A549 (cell line): Measurements from ENCODE around the gene RUNX2. TPM values are rescaled to one million over a fixed set of nuclear protein-coding genes. Genes with fewer than 3 reads are reported as not detected.

Experiments
- ATAC-seq, 2 experiments: fragments of 200-7000 bp in 1 of 2; fragments of >200 bp in 1 of 2; cut with Nextera tagmentation in 1 of 2; cut with Tn5 transposase in 1 of 2; 3 replicates each; pipeline versions ENCODE4 v1.8.0 to v1.9.1; 2018 to 2020; ENCODE audit warnings: mild to moderate bottlenecking in 1 of 2, moderate library complexity in 1 of 2
- CTCF ChIA-PET: fragments of 300-600 bp; sonication (Branson Sonifier 250); formaldehyde crosslinking; extraction: SDS; loops from one replicate; lab custom pipeline; 2021; ENCODE audit warnings: antibody characterized with exemption, inconsistent platforms; lab: Yijun Ruan, JAX
- POLR2A ChIA-PET: fragments of 350-600 bp; formaldehyde crosslinking; extraction: SDS; loops from one replicate; lab custom pipeline; 2021; ENCODE audit warnings: antibody characterized with exemption, inconsistent platforms; lab: Yijun Ruan, JAX
- DNase-seq, 2 experiments: peaks; one replicate each; pipeline versions ENCODE4 v3.0.0 to v3.0.0-alpha.2; 2011 to 2016; ENCODE audit warnings: low read depth in 1 of 2, low spot score in 1 of 2
- FAIRE-seq: peaks from 2 replicates; lab custom pipeline; 2011; peaks lifted over from hg19 to GRCh38; lab: Jason Lieb, UNC
- H3K27ac ChIP-seq, 2 experiments: fragments of >200 bp; sonication (Bioruptor Twin); formaldehyde crosslinking; 3 replicates each; pipeline ENCODE4 v1.5.1; 2016 to 2017
- H3K4me1 ChIP-seq: fragments of >200 bp; sonication (Bioruptor Twin); formaldehyde crosslinking; 3 replicates; pipeline ENCODE4 v1.6.1; 2016
- H3K4me2 ChIP-seq: fragments of >200 bp; sonication (Bioruptor Twin); formaldehyde crosslinking; 3 replicates; pipeline ENCODE4 v1.6.1; 2016
- H3K4me3 ChIP-seq: fragments of >200 bp; sonication (Bioruptor Twin); formaldehyde crosslinking; 3 replicates; pipeline ENCODE4 v1.5.1; 2016
- H3K9me3 ChIP-seq: fragments of >200 bp; sonication (Bioruptor Twin); formaldehyde crosslinking; 3 replicates; pipeline ENCODE4 v1.6.1; 2016
- CBX2 ChIP-seq: fragments of 200-600 bp; sonication (generic); IDR thresholded peaks from 2 replicates; pipeline ENCODE4 v1.6.1; 2016; ENCODE audit warnings: low read depth, mild to moderate bottlenecking, borderline replicate concordance
- CBX8 ChIP-seq: fragments of 200-600 bp; sonication (generic); IDR thresholded peaks from 2 replicates; pipeline ENCODE4 v1.6.1; 2016
- CEBPB ChIP-seq, 2 experiments: fragments of >200 bp in 1 of 2; sonication (Bioruptor Twin) in 1 of 2; formaldehyde crosslinking in 1 of 2; IDR thresholded peaks; 2 replicates each; pipeline ENCODE4 v1.6.1; 2012 to 2016
- CHD2 ChIP-seq: fragments of 150-350 bp; IDR thresholded peaks from 2 replicates; pipeline ENCODE4 v1.6.1; 2014; ENCODE audit warnings: low read length; ENCODE audit not compliant: partially characterized antibody
- CTCF ChIP-seq: fragments of >200 bp; sonication (Bioruptor Twin); formaldehyde crosslinking; IDR thresholded peaks from 3 replicates; pipeline ENCODE4 v1.5.1; 2016
- EHF ChIP-seq: fragments of 250-450 bp; sonication (Bioruptor Pico); IDR thresholded peaks from 2 replicates; pipeline ENCODE4 v1.5.0; 2020; ENCODE audit warnings: mild to moderate bottlenecking
- EHMT2 ChIP-seq: fragments of 200-600 bp; sonication (generic); IDR thresholded peaks from 2 replicates; pipeline ENCODE4 v1.6.1; 2016; ENCODE audit warnings: antibody characterized with exemption, low read depth, mild to moderate bottlenecking, moderate library complexity
- ESRRA ChIP-seq: fragments of 150-350 bp; IDR thresholded peaks from 2 replicates; pipeline ENCODE4 v1.6.1; 2014; ENCODE audit warnings: mild to moderate bottlenecking, low read length, borderline replicate concordance
- HDAC2 ChIP-seq: fragments of 200-600 bp; sonication (generic); IDR thresholded peaks from 2 replicates; pipeline ENCODE4 v1.6.1; 2016
- HMGXB4 ChIP-seq: fragments of 250-450 bp; sonication (Bioruptor Pico); IDR thresholded peaks from 2 replicates; pipeline ENCODE4 v1.5.0; 2021; ENCODE audit warnings: mild to moderate bottlenecking, moderate library complexity, borderline replicate concordance
- HOXB13 ChIP-seq: fragments of 250-450 bp; sonication (Bioruptor Pico); IDR thresholded peaks from 2 replicates; pipeline ENCODE4 v1.5.0; 2020; ENCODE audit warnings: low read depth, mild to moderate bottlenecking, moderate library complexity
- JUN ChIP-seq, 2 experiments: fragments of >200 bp; sonication (Bioruptor Twin); formaldehyde crosslinking; IDR thresholded peaks; 2 replicates in 1 of 2; 3 replicates in 1 of 2; pipeline ENCODE4 v1.6.1; 2016 to 2017
- KDM5A ChIP-seq: fragments of 200-600 bp; sonication (generic); IDR thresholded peaks from 2 replicates; pipeline ENCODE4 v1.6.1; 2016; ENCODE audit warnings: antibody characterized with exemption, mild to moderate bottlenecking
- NPAS2 ChIP-seq: fragments of 250-450 bp; sonication (Bioruptor Pico); IDR thresholded peaks from 2 replicates; pipeline ENCODE4 v1.8.0; 2022; ENCODE audit warnings: mild to moderate bottlenecking, moderate library complexity, borderline replicate concordance
- POLR2AphosphoS2 ChIP-seq: conservative IDR thresholded peaks from 2 replicates; pipeline ENCODE4 v1.6.1; 2012; ENCODE audit warnings: low read length, improper control_type of control experiment, inconsistent platforms
- RAD21 ChIP-seq, 2 experiments: fragments of >200 bp in 1 of 2; sonication (Bioruptor Twin) in 1 of 2; formaldehyde crosslinking in 1 of 2; IDR thresholded peaks in 1 of 2; conservative IDR thresholded peaks in 1 of 2; 2 replicates in 1 of 2; 3 replicates in 1 of 2; pipeline ENCODE4 v1.6.1; 2012 to 2018; ENCODE audit warnings: inconsistent platforms in 1 of 2
- RARB ChIP-seq: fragments of 250-450 bp; sonication (Bioruptor Pico); IDR thresholded peaks from 2 replicates; pipeline ENCODE4 v1.8.0; 2021; ENCODE audit warnings: mild to moderate bottlenecking, moderate library complexity
- RCOR1 ChIP-seq: fragments of 150-350 bp; IDR thresholded peaks from 2 replicates; pipeline ENCODE4 v1.6.1; 2014; ENCODE audit warnings: antibody characterized with exemption, low read length, low read depth
- RFX5 ChIP-seq: fragments of 450-650 bp; IDR thresholded peaks from 2 replicates; pipeline ENCODE4 v1.7.1; 2014; ENCODE audit warnings: antibody characterized with exemption, mild to moderate bottlenecking, moderate library complexity
- SREBF2 ChIP-seq: fragments of 450-650 bp; IDR thresholded peaks from 2 replicates; pipeline ENCODE4 v1.6.1; 2014; ENCODE audit warnings: mild to moderate bottlenecking, moderate library complexity
- TFCP2L1 ChIP-seq: fragments of 250-450 bp; sonication (Bioruptor Pico); IDR thresholded peaks from 2 replicates; pipeline ENCODE4 v1.5.0; 2021; ENCODE audit warnings: mild to moderate bottlenecking
- TP53 ChIP-seq: fragments of 250-450 bp; sonication (Bioruptor Pico); IDR thresholded peaks from 2 replicates; pipeline ENCODE4 v1.5.0; 2021; ENCODE audit warnings: mild to moderate bottlenecking, moderate library complexity
- USF2 ChIP-seq: fragments of 450-650 bp; IDR thresholded peaks from 2 replicates; pipeline ENCODE4 v1.6.1; 2014; ENCODE audit warnings: antibody characterized with exemption
- ZC3H11A ChIP-seq: fragments of 450-650 bp; IDR thresholded peaks from 2 replicates; pipeline ENCODE4 v1.6.1; 2014; ENCODE audit warnings: antibody characterized with exemption, mild to moderate bottlenecking
- ZSCAN20 ChIP-seq: fragments of 250-450 bp; sonication (Bioruptor Pico); IDR thresholded peaks from 2 replicates; pipeline ENCODE4 v1.8.0; 2022; ENCODE audit warnings: mild to moderate bottlenecking, moderate library complexity
- WGBS: methylation state at CpG from one replicate; pipeline ENCODE4 v1.1.6; 2017; ENCODE audit errors: missing lambda C conversion rate; 5-methylcytosine and 5-hydroxymethylcytosine counted together
- polyA plus RNA-seq, 4 experiments: library from polyadenylated mRNA; depleted of rRNA in 3 of 4; stranded (reverse); fragments of >200 nt; fragmentation: RNase III in 1 of 4; extraction: RNeasy Plus Mini Kit Qiagen cat#74134 plus additional on column Dnase treatment in 1 of 4; gene quantifications; 2 replicates in 3 of 4; 3 replicates in 1 of 4; pipeline ENCODE4 v1.2.3, GENCODE V29; 2011 to 2017
- TF ChIP-seq, protein P1 (sequence below): fragments of 250-450 bp; sonication (Bioruptor Pico); IDR thresholded peaks from 2 replicates; pipeline ENCODE4 v1.5.0; 2020; ENCODE audit warnings: low read depth, mild to moderate bottlenecking, moderate library complexity
- TF ChIP-seq, protein P2 (sequence below): fragments of 200-600 bp; sonication (generic); IDR thresholded peaks from 2 replicates; pipeline ENCODE4 v1.6.1; 2016; ENCODE audit warnings: antibody characterized with exemption, mild to moderate bottlenecking, moderate library complexity
- TF ChIP-seq, protein P3 (sequence below): fragments of 150-350 bp; IDR thresholded peaks from 2 replicates; pipeline ENCODE4 v1.6.1; 2014; ENCODE audit warnings: low read depth, mild to moderate bottlenecking, low read length

The RUNX2 gene
- polyA plus RNA-seq, 2 of the 4 experiments (the other 2 are of a cell fraction) = 0.13 to 0.83 TPM

- Histone ChIP-seq H3K4me2 (no peak overlapping the region), H3K4me1 (no peaks in the 10 kb centered on the region), H3K27ac (no peak overlapping the region), H3K4me3 (no peak overlapping the region), H3K9me3 (no peaks in the 10 kb centered on the region)
- 68% methylated on average over 5 of the region's 5 CpGs for WGBS
- DNase-seq = no peak
- ATAC-seq = no peak
- FAIRE-seq = no peak
- POLR2A ChIA-PET = no interaction called here
- CTCF ChIA-PET = no interaction called here
- TF ChIP-seq HDAC2 (no peak), EHMT2 (no peak), ZC3H11A (no peak), HOXB13 (CRISPR knock-in tag) (no peak), TFCP2L1 (CRISPR knock-in tag) (no peak), CTCF (no peak), ESRRA (no peak), RFX5 (no peak), USF2 (no peak), SREBF2 (no peak), POLR2AphosphoS2 (no peak), CBX8 (no peak), RARB (CRISPR knock-in tag) (no peak), JUN (IDR thresholded peaks at IDR 0.05) (no peak), KDM5A (no peak), ZSCAN20 (CRISPR knock-in tag) (no peak), HMGXB4 (CRISPR knock-in tag) (no peak), NPAS2 (CRISPR knock-in tag) (no peak), EHF (CRISPR knock-in tag) (no peak)
- TF ChIP-seq, protein P1, sequence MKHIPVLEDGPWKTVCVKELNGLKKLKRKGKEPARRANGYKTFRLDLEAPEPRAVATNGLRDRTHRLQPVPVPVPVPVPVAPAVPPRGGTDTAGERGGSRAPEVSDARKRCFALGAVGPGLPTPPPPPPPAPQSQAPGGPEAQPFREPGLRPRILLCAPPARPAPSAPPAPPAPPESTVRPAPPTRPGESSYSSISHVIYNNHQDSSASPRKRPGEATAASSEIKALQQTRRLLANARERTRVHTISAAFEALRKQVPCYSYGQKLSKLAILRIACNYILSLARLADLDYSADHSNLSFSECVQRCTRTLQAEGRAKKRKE = no peak
These were observed 176.8 kb downstream of the RUNX2 start for GRCh38 chr6:45504947-45505346.

DNA sequence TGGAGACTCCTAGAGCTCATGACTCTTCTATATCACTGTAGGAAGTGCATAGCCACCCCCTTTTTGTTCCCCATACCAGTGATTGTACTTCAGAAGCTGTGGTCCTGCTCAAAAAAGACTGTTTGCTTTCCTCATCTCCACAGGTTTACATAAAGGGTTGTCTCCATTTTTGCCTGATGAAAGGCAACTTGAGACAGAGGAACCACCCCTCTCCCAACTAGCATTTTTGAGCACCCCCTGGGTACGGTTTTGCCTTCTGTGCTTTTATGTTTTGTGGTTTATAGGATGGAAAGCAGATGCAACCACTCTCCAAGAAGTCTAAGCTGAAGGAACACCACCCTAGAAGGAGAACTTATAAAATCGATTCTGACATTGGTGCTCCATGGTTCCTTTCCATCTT lies 177.3 kb downstream of the RUNX2 start:
- H3K4me2 ChIP-seq = no peak overlapping the region
- ChIA-PET POLR2A (no interaction called here), CTCF (no interaction called here)
- 66% methylated on average over 2 of the region's 2 CpGs for WGBS
- no peaks in the 10 kb centered on the region for H3K4me1 ChIP-seq
- no peak overlapping the region for H3K27ac ChIP-seq
- H3K9me3 ChIP-seq = no peaks in the 10 kb centered on the region
- no peak overlapping the region for H3K4me3 ChIP-seq
- ATAC-seq (no peak), DNase-seq (no peak), FAIRE-seq (no peak)
- TF ChIP-seq TP53 (CRISPR knock-in tag) (no peak), CHD2 (no peak), HOXB13 (CRISPR knock-in tag) (no peak), CEBPB (IDR thresholded peaks at IDR 0.05) (no peak), RAD21 (conservative IDR thresholded peaks at IDR 0.05 in 1 of 2, IDR thresholded peaks at IDR 0.05 in 1 of 2) (no peak), USF2 (no peak), CBX2 (no peak), RCOR1 (no peak)
- TF ChIP-seq, protein P2, sequence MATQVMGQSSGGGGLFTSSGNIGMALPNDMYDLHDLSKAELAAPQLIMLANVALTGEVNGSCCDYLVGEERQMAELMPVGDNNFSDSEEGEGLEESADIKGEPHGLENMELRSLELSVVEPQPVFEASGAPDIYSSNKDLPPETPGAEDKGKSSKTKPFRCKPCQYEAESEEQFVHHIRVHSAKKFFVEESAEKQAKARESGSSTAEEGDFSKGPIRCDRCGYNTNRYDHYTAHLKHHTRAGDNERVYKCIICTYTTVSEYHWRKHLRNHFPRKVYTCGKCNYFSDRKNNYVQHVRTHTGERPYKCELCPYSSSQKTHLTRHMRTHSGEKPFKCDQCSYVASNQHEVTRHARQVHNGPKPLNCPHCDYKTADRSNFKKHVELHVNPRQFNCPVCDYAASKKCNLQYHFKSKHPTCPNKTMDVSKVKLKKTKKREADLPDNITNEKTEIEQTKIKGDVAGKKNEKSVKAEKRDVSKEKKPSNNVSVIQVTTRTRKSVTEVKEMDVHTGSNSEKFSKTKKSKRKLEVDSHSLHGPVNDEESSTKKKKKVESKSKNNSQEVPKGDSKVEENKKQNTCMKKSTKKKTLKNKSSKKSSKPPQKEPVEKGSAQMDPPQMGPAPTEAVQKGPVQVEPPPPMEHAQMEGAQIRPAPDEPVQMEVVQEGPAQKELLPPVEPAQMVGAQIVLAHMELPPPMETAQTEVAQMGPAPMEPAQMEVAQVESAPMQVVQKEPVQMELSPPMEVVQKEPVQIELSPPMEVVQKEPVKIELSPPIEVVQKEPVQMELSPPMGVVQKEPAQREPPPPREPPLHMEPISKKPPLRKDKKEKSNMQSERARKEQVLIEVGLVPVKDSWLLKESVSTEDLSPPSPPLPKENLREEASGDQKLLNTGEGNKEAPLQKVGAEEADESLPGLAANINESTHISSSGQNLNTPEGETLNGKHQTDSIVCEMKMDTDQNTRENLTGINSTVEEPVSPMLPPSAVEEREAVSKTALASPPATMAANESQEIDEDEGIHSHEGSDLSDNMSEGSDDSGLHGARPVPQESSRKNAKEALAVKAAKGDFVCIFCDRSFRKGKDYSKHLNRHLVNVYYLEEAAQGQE = no peak
- TF ChIP-seq, protein P3, sequence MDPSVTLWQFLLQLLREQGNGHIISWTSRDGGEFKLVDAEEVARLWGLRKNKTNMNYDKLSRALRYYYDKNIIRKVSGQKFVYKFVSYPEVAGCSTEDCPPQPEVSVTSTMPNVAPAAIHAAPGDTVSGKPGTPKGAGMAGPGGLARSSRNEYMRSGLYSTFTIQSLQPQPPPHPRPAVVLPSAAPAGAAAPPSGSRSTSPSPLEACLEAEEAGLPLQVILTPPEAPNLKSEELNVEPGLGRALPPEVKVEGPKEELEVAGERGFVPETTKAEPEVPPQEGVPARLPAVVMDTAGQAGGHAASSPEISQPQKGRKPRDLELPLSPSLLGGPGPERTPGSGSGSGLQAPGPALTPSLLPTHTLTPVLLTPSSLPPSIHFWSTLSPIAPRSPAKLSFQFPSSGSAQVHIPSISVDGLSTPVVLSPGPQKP = no peak
